Right lobe of liver (tissue), 4 donors: Measurements from ENCODE around the gene LAIR2.

Experiments used
- POLR2A ChIP-seq: fragments of 450-650 bp; IDR thresholded peaks from one replicate; pipeline ENCODE4 v1.6.1; 2017; ENCODE audit warnings: antibody characterized with exemption, mild to moderate bottlenecking
- TF ChIP-seq, protein P1 (sequence below), 4 donors: fragments of 200-600 bp in 3 of 4; fragments of 450-650 bp in 1 of 4; IDR thresholded peaks; one replicate each; pipeline versions ENCODE4 v1.5.1 to v1.8.0; 2016 to 2022; ENCODE audit warnings: antibody characterized with exemption in 4 of 4, mild to moderate bottlenecking in 2 of 4
- donor health status: DM: no; HTN: no; CAD: no.
- donor health status: DM: no; HTN: no; CAD: no.
- donor health status: DM: no; HTN: yes; CAD: no.

DNA sequence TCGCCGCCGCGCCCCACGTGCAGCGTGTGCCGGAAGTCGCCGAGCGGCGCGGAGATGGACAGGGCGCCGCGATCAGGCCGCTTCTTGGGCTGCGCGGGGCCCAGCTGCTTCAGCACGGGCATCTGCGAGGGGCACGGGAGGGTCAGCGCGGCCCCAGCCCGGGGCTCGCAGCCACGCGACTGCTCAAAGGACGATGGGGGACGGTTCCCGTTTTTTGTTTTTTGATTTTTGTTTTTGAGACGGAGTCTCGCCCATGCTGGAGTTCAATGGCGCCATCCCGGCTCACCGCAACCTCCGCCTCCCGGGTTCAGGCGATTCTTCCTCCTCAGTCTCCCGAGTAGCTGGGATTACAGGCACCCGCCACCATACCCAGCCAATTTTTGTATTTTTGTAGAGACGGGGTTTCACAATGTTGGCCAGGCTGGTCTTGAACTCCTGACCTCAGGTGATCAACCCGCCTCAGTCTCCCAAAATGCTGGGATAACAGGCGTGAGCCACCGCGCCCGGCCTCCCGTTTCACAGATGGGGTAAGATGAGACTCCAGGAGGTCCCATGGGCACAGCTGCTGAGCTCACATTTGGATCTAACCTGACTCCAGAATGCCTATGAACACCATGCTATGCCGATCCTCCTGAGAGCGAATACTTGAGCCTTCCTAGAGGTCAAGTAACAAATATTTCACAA, 37.1 kb upstream of the LAIR2 start:
- TF ChIP-seq POLR2A = no peak
- TF ChIP-seq, protein P1, sequence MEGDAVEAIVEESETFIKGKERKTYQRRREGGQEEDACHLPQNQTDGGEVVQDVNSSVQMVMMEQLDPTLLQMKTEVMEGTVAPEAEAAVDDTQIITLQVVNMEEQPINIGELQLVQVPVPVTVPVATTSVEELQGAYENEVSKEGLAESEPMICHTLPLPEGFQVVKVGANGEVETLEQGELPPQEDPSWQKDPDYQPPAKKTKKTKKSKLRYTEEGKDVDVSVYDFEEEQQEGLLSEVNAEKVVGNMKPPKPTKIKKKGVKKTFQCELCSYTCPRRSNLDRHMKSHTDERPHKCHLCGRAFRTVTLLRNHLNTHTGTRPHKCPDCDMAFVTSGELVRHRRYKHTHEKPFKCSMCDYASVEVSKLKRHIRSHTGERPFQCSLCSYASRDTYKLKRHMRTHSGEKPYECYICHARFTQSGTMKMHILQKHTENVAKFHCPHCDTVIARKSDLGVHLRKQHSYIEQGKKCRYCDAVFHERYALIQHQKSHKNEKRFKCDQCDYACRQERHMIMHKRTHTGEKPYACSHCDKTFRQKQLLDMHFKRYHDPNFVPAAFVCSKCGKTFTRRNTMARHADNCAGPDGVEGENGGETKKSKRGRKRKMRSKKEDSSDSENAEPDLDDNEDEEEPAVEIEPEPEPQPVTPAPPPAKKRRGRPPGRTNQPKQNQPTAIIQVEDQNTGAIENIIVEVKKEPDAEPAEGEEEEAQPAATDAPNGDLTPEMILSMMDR (IDR thresholded peaks at IDR 0.05) = no peak
